AG09319 (cell line): Measurements from ENCODE around the gene LRGUK.

Experiments
- DNase-seq: peaks from one replicate; pipeline ENCODE4 v3.0.0-alpha.2; 2010; ENCODE audit warnings: low read depth; ENCODE audit errors: extremely low read depth
- CTCF ChIP-seq: IDR thresholded peaks from 2 replicates; pipeline ENCODE4 v1.5.1; 2011; ENCODE audit warnings: low read depth, mild to moderate bottlenecking, inconsistent platforms, low read length, moderate library complexity

The LRGUK gene

GRCh38 chr7:134193240-134193639 lies 66.1 kb downstream of the LRGUK start:
- no peak for DNase-seq
- no peak for TF ChIP-seq CTCF

- TF ChIP-seq CTCF, result no peak
These were observed 68.1 kb downstream of the LRGUK start for GRCh38 chr7:134195252-134195651.

GRCh38 chr7:134196439-134196838 lies 69.3 kb downstream of the LRGUK start:
- no peak for TF ChIP-seq CTCF
- no peak for DNase-seq

More at GRCh38 chr7:134195252-134195651, 68.1 kb downstream of the LRGUK start:
- no peak for DNase-seq

GRCh38 chr7:134197345-134197744 lies 70.2 kb downstream of the LRGUK start:
- no peak for TF ChIP-seq CTCF
- no peak for DNase-seq

GRCh38 chr7:134200970-134201369 lies 73.8 kb downstream of the LRGUK start:
- TF ChIP-seq CTCF, result no peak
- DNase-seq, result no peak

- DNase-seq, result no peak
- TF ChIP-seq CTCF, result no peak
These were observed 74.6 kb downstream of the LRGUK start for GRCh38 chr7:134201569-134202261.

GRCh38 chr7:134203186-134203889 lies 76.2 kb downstream of the LRGUK start:
- no peak for DNase-seq
- TF ChIP-seq CTCF, result no peak
